Effector memory CD8-positive, alpha-beta T cell (primary cell): Measurements from ENCODE around the gene HDGFL3.

Source experiments
- ATAC-seq: fragments of 150-1000 bp; cut with Tn5 transposase; replicated peaks from 2 replicates; pipeline ENCODE4 v1.10.0; 2021; ENCODE audit warnings: mild to moderate bottlenecking, moderate library complexity
- DNase-seq, 3 experiments: peaks; one replicate each; pipeline ENCODE4 v3.0.0; 2021
- H3K27ac Mint-ChIP-seq, 2 donors: one replicate each; pipeline ENCODE4 v1.8.0; 2022; ENCODE audit warnings: mild to moderate bottlenecking in 2 of 2, mixed read lengths in 2 of 2, moderate library complexity in 2 of 2
- H3K27me3 Mint-ChIP-seq, 2 donors: one replicate each; pipeline ENCODE4 v1.8.0; 2022; ENCODE audit warnings: mixed read lengths in 2 of 2
- H3K36me3 Mint-ChIP-seq: one replicate; pipeline ENCODE4 v1.8.0; 2022; ENCODE audit warnings: mild to moderate bottlenecking, moderate library complexity, mixed read lengths; ENCODE audit not compliant: insufficient read depth
- H3K4me1 Mint-ChIP-seq, 2 donors: one replicate each; pipeline ENCODE4 v1.8.0; 2022; ENCODE audit warnings: low read depth in 2 of 2, mixed read lengths in 2 of 2
- H3K4me3 Mint-ChIP-seq, 2 donors: one replicate each; pipeline ENCODE4 v1.8.0; 2022; ENCODE audit warnings: mild to moderate bottlenecking in 2 of 2, mixed read lengths in 2 of 2, moderate library complexity in 2 of 2
- H3K9me3 Mint-ChIP-seq, 2 donors: one replicate each; pipeline ENCODE4 v1.8.0; 2022; ENCODE audit warnings: mixed read lengths in 2 of 2

The HDGFL3 gene

DNA sequence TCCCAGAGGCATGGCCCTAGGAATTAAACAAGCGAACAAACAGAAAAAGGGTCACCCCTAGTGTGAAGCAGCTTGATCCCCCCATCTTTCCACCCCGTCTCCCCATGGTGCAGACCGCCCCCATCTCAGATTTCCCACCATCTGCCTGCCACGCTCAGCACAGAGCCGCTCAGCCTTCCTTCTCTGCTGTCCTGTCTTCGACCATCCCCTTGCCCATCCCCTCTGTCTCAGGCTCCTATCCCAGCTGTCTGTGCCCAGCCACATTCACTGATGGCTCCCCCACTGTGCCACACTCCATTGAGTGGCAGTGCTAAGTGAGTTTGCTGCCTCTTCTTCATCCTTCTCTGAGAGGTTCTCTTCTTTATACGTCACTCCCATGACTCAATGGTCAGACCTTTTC is 128.9 kb downstream of the HDGFL3 start:
- H3K9me3 Mint-ChIP-seq = no peaks in the 10 kb centered on the region
- H3K4me1 Mint-ChIP-seq = peaks cover 3 to 6% of the 10 kb centered on the region in 2 donors
- peaks cover 49 to 52% of the 10 kb centered on the region in 2 donors for H3K27me3 Mint-ChIP-seq
- no peaks in the 10 kb centered on the region for H3K36me3 Mint-ChIP-seq
- DNase-seq (no peak), ATAC-seq (no peak)
- H3K4me3 Mint-ChIP-seq = no peak overlapping the region
- H3K27ac Mint-ChIP-seq = no peak overlapping the region
